Measurements from ENCODE around the gene ALG9. TPM values are rescaled to one million over a fixed set of nuclear protein-coding genes. Genes with fewer than 3 reads are reported as not detected.

ALG9 gene
- total RNA-seq, 4 donors from 2014 or later: 10.3 to 22.5 (median 14.9) TPM

DNA sequence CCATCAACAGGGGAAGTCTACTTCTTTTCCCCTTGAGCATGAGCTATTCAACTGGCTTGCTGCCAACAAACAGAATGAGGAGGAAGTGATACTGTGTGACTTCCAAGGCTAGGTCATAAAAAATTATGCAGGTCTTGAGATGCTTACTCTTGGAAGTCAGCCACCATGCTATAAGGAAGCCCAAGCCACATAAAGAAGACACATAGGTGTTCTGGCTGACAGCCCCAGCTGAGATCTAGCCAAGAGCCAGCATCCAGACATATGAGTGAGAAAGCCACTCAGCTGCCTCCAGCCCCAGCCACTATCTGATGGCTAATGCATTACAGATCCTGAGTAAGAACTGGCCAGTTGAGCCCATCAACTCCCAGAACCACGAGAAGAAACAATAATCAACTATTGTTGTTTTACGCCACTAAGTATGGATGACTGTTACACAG lies 74.2 kb downstream of the ALG9 start:
- H3K4me1 ChIP-seq: peaks cover 18 to 21% of the 10 kb centered on the region in 2 donors
- H3K27ac ChIP-seq: no peak overlapping the region
- DNase-seq (no peak), ATAC-seq (no peak)
- H3K36me3 ChIP-seq: no peaks in the 10 kb centered on the region
- in situ Hi-C loops (cut with MboI; ENCODE audit: low sequenced_read_pairs in 4 of 4) (no loop called here), intact Hi-C loops (cut with DNase I; ENCODE audit: low total_unique reads) (no loop called here)
- no peak overlapping the region for H3K4me3 ChIP-seq
- TF ChIP-seq, protein P1, sequence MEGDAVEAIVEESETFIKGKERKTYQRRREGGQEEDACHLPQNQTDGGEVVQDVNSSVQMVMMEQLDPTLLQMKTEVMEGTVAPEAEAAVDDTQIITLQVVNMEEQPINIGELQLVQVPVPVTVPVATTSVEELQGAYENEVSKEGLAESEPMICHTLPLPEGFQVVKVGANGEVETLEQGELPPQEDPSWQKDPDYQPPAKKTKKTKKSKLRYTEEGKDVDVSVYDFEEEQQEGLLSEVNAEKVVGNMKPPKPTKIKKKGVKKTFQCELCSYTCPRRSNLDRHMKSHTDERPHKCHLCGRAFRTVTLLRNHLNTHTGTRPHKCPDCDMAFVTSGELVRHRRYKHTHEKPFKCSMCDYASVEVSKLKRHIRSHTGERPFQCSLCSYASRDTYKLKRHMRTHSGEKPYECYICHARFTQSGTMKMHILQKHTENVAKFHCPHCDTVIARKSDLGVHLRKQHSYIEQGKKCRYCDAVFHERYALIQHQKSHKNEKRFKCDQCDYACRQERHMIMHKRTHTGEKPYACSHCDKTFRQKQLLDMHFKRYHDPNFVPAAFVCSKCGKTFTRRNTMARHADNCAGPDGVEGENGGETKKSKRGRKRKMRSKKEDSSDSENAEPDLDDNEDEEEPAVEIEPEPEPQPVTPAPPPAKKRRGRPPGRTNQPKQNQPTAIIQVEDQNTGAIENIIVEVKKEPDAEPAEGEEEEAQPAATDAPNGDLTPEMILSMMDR (IDR thresholded peaks at IDR 0.05 in 4 of 5, conservative IDR thresholded peaks at IDR 0.05 in 1 of 5): no peak
- no peak for TF ChIP-seq POLR2A (IDR thresholded peaks at IDR 0.05)
- no peaks in the 10 kb centered on the region for H3K27me3 ChIP-seq
- H3K9me3 ChIP-seq: no peaks in the 10 kb centered on the region

DNA sequence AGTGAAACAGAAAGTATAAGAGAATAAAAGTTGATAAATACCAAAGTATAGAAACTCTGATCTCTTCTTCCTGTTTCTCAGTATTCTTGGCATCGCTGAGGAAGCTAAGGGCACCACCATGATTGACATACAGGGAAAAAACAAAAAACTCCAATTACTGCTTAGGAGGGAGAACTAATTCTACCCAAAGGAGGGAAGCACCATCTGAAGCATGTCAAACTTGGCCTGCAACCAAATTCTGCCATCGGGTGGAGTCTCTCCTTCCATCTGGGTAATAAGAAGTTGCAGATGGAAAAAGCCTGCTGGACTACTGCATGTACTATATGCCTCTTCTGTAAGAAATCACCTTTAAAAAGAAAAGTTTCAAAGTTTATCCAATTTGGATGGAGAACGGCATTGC lies 74.7 kb downstream of the ALG9 start:
- peaks cover 18 to 20% of the 10 kb centered on the region in 2 donors for H3K4me1 ChIP-seq
- H3K27me3 ChIP-seq: no peaks in the 10 kb centered on the region
- TF ChIP-seq POLR2A (IDR thresholded peaks at IDR 0.05): no peak
- TF ChIP-seq, protein P1 (IDR thresholded peaks at IDR 0.05 in 4 of 5, conservative IDR thresholded peaks at IDR 0.05 in 1 of 5): no peak
- DNase-seq: no peak
- no peak overlapping the region for H3K4me3 ChIP-seq
- H3K36me3 ChIP-seq: no peaks in the 10 kb centered on the region
- in situ Hi-C loops (cut with MboI; ENCODE audit: low sequenced_read_pairs in 4 of 4): no loop called here
- no peak for ATAC-seq
- no peaks in the 10 kb centered on the region for H3K9me3 ChIP-seq
- intact Hi-C loops (cut with DNase I; ENCODE audit: low total_unique reads): no loop called here
- H3K27ac ChIP-seq: no peak overlapping the region

DNA sequence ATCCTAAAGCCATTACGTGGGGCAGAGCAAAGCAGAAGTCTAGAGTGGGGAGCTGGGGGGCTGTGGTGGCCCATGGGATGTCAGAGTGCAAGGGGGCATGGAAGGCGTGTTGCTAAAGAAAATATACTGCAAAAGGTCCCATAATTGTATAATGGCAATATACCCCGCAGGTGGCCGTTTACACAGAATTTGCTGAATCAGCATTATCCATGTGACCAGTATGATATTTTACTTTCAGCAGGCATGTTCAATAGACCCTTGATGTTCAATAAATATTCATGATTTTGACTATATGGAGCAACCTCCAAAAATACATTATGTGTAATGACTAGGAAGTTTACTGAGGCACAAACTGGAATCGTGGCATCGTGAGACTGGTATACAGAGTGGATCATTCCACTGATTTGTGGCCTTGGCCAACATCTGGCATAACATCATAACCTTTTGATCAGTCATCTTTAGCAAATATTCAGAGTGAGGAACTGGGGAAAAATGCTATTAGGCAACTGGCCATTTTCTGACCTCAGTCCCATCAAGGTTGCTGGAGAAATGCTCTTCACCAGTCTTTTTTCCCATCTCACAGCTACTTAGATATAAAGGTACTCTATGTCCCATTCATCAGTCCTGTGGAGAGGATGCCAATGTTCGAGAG lies 75.9 kb downstream of the ALG9 start:
- DNase-seq: no peak
- Histone ChIP-seq H3K4me3 (no peak overlapping the region), H3K9me3 (no peaks in the 10 kb centered on the region), H3K36me3 (no peaks in the 10 kb centered on the region), H3K4me1 (peaks cover 8 to 9% of the 10 kb centered on the region in 2 donors), H3K27ac (no peak overlapping the region), H3K27me3 (no peaks in the 10 kb centered on the region)
- in situ Hi-C loops (cut with MboI; ENCODE audit: low sequenced_read_pairs in 4 of 4): no loop called here
- intact Hi-C loops (cut with DNase I; ENCODE audit: low total_unique reads): no loop called here
- no peak for ATAC-seq
- TF ChIP-seq, protein P1 (IDR thresholded peaks at IDR 0.05 in 4 of 5, conservative IDR thresholded peaks at IDR 0.05 in 1 of 5): no peak
- no peak for TF ChIP-seq POLR2A (IDR thresholded peaks at IDR 0.05)

DNA sequence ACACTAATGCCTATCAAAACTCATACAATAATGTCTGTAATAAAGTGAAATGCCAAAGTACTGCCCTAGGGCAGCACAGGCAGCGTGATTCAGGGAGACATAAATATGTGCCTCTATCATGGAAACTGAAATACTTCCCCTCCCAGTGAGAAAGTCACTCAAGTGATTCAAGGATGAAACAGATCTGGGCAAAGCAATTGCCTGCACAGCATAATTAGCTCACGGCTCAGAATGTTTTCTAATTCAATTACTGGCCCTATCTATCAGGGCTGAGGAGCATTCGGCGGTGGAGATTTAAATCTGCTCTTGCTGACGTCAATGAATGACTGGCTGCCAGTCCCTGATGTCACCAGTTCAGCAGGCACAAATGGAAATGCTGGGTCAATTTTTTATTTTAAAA lies 77.5 kb downstream of the ALG9 start:
- Histone ChIP-seq H3K36me3 (no peaks in the 10 kb centered on the region), H3K27ac (peak overlapping the region; percentile 45 to 60 (median 52)), H3K4me1 (peaks cover 8 to 18% of the 10 kb centered on the region in 2 donors), H3K9me3 (no peaks in the 10 kb centered on the region), H3K27me3 (no peaks in the 10 kb centered on the region), H3K4me3 (no peak overlapping the region)
- ATAC-seq: peak in 1 of 2 donors; percentile 32
- in situ Hi-C loops (cut with MboI; ENCODE audit: low sequenced_read_pairs in 4 of 4) (no loop called here), intact Hi-C loops (cut with DNase I; ENCODE audit: low total_unique reads) (no loop called here)
- no peak for DNase-seq
- TF ChIP-seq POLR2A (IDR thresholded peaks at IDR 0.05): no peak
- TF ChIP-seq, protein P1 (IDR thresholded peaks at IDR 0.05 in 4 of 5, conservative IDR thresholded peaks at IDR 0.05 in 1 of 5): no peak
